SIG-M5 (cell line): ENCODE data around the gene ASB13.

Experiments
- DNase-seq: peaks from one replicate; lab custom pipeline; 2025; lab: John Stamatoyannopoulos, UW

The ASB13 gene

GRCh38 chr10:5647507-5648240 is 18.7 kb downstream of the ASB13 start:
- no peak for DNase-seq

GRCh38 chr10:5645944-5646617 is 20.3 kb downstream of the ASB13 start:
- DNase-seq: no peak

- DNase-seq: no peak
Measured at GRCh38 chr10:5645375-5645774, 21.0 kb downstream of the ASB13 start.

- no peak for DNase-seq
Measured at GRCh38 chr10:5644930-5645329, 21.5 kb downstream of the ASB13 start.

GRCh38 chr10:5643346-5644067 is 22.9 kb downstream of the ASB13 start:
- DNase-seq: no peak

- DNase-seq: no peak
Measured at GRCh38 chr10:5641501-5641900, 24.9 kb downstream of the ASB13 start.

- DNase-seq: no peak
Measured at GRCh38 chr10:5640501-5640900, 25.9 kb downstream of the ASB13 start.

- no peak for DNase-seq
Measured at GRCh38 chr10:5640036-5640435, 26.4 kb downstream of the ASB13 start.

GRCh38 chr10:5639066-5639465 is 27.3 kb downstream of the ASB13 start:
- no peak for DNase-seq

- DNase-seq: no peak
Measured at GRCh38 chr10:5638494-5638893, 27.9 kb downstream of the ASB13 start.

GRCh38 chr10:5634918-5635317 is 31.5 kb downstream of the ASB13 start:
- DNase-seq: no peak

GRCh38 chr10:5633166-5633749 is 33.1 kb downstream of the ASB13 start:
- no peak for DNase-seq

- DNase-seq: no peak
Measured at GRCh38 chr10:5632446-5632845, 33.9 kb downstream of the ASB13 start.

- DNase-seq: no peak
Measured at GRCh38 chr10:5631936-5632335, 34.5 kb downstream of the ASB13 start.

GRCh38 chr10:5630112-5630436 is 36.3 kb downstream of the ASB13 start:
- DNase-seq: no peak

GRCh38 chr10:5629303-5630111 is 36.9 kb downstream of the ASB13 start:
- DNase-seq: no peak

- DNase-seq: no peak
Measured at GRCh38 chr10:5628451-5629302, 37.7 kb downstream of the ASB13 start.

- no peak for DNase-seq
Measured at GRCh38 chr10:5627486-5628044, 38.8 kb downstream of the ASB13 start.

GRCh38 chr10:5625992-5626777 is 40.2 kb downstream of the ASB13 start:
- no peak for DNase-seq

- no peak for DNase-seq
Measured at GRCh38 chr10:5624701-5625100, 41.7 kb downstream of the ASB13 start.
